ENCODE measurements around the gene IRGQ. TPM values are rescaled to one million over a fixed set of nuclear protein-coding genes. Genes with fewer than 3 reads are reported as not detected.
A peak's percentile ranks its signal among the peaks of the same experiment; 100 is the strongest.

Gene IRGQ
- total and polyA plus RNA-seq, 2 experiments from 2014 or later = 8.4 to 49.6 TPM

DNA sequence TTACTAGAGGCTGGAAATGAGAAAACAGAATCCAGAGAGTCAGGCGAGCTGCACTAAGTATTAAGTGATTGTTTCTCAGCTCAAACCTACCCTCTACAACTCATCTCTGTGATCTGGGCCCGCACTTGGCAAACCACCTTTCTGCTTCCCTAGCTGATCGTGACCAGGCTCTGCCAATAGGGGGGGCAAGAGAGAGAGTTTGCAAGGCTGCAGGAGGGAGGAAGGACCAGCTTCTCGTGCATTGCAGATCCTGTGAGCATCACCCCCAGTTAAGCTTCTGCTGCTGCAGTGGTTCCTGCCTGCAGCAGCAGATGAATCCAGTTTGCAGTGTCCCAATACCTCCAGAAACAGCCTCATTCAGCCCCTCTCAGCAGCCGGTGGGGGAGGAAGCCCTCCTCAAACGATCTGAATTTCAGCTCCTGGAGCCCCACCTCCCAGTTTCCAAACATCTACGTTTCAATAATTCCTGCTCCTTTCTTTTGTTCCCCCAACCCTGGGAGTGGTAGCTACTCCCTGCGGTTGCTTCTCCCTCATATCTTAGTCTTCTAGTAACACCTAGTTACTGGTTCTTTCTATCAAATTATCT lies 40.7 kb downstream of the IRGQ start:
- H3K4me1 ChIP-seq (ENCODE audit: insufficient read depth) = peaks cover 4% of the 10 kb centered on the region; the same call in 1 of the 2 replicates
- TF ChIP-seq, protein P1, sequence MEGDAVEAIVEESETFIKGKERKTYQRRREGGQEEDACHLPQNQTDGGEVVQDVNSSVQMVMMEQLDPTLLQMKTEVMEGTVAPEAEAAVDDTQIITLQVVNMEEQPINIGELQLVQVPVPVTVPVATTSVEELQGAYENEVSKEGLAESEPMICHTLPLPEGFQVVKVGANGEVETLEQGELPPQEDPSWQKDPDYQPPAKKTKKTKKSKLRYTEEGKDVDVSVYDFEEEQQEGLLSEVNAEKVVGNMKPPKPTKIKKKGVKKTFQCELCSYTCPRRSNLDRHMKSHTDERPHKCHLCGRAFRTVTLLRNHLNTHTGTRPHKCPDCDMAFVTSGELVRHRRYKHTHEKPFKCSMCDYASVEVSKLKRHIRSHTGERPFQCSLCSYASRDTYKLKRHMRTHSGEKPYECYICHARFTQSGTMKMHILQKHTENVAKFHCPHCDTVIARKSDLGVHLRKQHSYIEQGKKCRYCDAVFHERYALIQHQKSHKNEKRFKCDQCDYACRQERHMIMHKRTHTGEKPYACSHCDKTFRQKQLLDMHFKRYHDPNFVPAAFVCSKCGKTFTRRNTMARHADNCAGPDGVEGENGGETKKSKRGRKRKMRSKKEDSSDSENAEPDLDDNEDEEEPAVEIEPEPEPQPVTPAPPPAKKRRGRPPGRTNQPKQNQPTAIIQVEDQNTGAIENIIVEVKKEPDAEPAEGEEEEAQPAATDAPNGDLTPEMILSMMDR (conservative IDR thresholded peaks at IDR 0.05; ENCODE audit: low read depth in 2 of 2) = peak; percentile 85 to 89
- TF ChIP-seq JUNB (IDR thresholded peaks at IDR 0.05; ENCODE audit: unreplicated experiment) = no peak
- no peak overlapping the region for H2AFZ ChIP-seq
- H3K27ac ChIP-seq (ENCODE audit: low read depth) = no peak overlapping the region
- H3K9me2 ChIP-seq (ENCODE audit: insufficient read depth) = no peaks in the 10 kb centered on the region
- peak; percentile 99 for ATAC-seq
- no peaks in the 10 kb centered on the region for H3K27me3 ChIP-seq (ENCODE audit: insufficient read depth)
- no peak overlapping the region for H3K4me2 ChIP-seq
- Mint-ChIP-seq H3K27me3 (ENCODE audit: insufficient read depth, low read depth, poor library complexity) (peaks cover 5% of the 10 kb centered on the region), H3K36me3 (ENCODE audit: low read depth) (peaks cover 33% of the 10 kb centered on the region), H3K27ac (peak overlapping the region; percentile 89), H3K9me3 (no peaks in the 10 kb centered on the region), H3K4me3 (no peak overlapping the region), H3K4me1 (peaks cover 9% of the 10 kb centered on the region)
- no peaks in the 10 kb centered on the region; the same call in 1 of the 2 replicates for H3K36me3 ChIP-seq (ENCODE audit: insufficient read depth)
- no peak overlapping the region for H3K4me3 ChIP-seq
- no peaks in the 10 kb centered on the region for H3K79me2 ChIP-seq (replicated peaks; ENCODE audit: insufficient read depth)
- peak; percentile 93 for DNase-seq (ENCODE audit: low spot score)
- H4K20me1 ChIP-seq (replicated peaks; ENCODE audit: insufficient read depth) = no peaks in the 10 kb centered on the region
- H3F3A ChIP-seq (replicated peaks; ENCODE audit: low read depth) = no peaks in the 10 kb centered on the region

DNA sequence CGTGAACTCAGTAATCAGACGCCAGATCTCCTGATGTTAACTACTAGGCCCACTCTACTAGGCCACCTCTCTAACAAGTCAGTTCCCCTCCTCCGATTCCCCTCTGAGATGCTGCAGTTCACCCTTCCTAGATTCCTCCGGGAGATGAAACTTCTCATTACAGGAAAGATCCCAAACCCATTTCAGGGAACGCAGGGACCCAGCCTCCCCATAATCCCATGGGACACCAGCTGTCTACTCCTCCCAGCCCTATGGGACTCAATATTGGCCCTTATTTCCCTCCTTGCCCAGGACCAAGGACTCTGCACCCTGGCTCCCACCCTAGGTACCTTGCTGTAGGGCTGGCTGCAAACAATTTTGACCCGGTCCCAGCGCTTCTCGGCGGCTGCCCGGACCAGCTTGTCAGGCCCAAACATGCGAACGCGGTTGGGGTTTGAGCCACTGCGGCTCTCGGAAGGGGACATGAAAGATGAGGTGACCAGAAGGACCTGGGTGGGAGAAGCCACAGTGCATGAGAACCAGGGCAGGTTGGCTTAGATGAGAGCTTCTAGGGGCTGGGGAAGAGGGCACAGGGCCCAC lies 41.5 kb downstream of the IRGQ start:
- peak overlapping the region; percentile 47; the same call in 1 of the 2 replicates for H3K27ac ChIP-seq (ENCODE audit: low read depth)
- no peak overlapping the region; the same call in 2 of the 3 replicates for H3K4me3 Mint-ChIP-seq
- TF ChIP-seq ZNF114 (CRISPR knock-in tag; IDR thresholded peaks at IDR 0.05) (no peak), EZH2phosphoT487 (IDR thresholded peaks at IDR 0.05; ENCODE audit: unreplicated experiment) (no peak), EZH2 (IDR thresholded peaks at IDR 0.05; ENCODE audit: low read depth, unreplicated experiment) (no peak), JUNB (IDR thresholded peaks at IDR 0.05; ENCODE audit: unreplicated experiment) (no peak), CREB1 (CRISPR knock-in tag; IDR thresholded peaks at IDR 0.05; ENCODE audit: low read depth) (no peak), ZNF331 (CRISPR knock-in tag; IDR thresholded peaks at IDR 0.05; ENCODE audit: low read depth) (no peak)
- TF ChIP-seq, protein P2, sequence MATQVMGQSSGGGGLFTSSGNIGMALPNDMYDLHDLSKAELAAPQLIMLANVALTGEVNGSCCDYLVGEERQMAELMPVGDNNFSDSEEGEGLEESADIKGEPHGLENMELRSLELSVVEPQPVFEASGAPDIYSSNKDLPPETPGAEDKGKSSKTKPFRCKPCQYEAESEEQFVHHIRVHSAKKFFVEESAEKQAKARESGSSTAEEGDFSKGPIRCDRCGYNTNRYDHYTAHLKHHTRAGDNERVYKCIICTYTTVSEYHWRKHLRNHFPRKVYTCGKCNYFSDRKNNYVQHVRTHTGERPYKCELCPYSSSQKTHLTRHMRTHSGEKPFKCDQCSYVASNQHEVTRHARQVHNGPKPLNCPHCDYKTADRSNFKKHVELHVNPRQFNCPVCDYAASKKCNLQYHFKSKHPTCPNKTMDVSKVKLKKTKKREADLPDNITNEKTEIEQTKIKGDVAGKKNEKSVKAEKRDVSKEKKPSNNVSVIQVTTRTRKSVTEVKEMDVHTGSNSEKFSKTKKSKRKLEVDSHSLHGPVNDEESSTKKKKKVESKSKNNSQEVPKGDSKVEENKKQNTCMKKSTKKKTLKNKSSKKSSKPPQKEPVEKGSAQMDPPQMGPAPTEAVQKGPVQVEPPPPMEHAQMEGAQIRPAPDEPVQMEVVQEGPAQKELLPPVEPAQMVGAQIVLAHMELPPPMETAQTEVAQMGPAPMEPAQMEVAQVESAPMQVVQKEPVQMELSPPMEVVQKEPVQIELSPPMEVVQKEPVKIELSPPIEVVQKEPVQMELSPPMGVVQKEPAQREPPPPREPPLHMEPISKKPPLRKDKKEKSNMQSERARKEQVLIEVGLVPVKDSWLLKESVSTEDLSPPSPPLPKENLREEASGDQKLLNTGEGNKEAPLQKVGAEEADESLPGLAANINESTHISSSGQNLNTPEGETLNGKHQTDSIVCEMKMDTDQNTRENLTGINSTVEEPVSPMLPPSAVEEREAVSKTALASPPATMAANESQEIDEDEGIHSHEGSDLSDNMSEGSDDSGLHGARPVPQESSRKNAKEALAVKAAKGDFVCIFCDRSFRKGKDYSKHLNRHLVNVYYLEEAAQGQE (IDR thresholded peaks at IDR 0.05; ENCODE audit: unreplicated experiment) = no peak
- TF ChIP-seq, protein P3, sequence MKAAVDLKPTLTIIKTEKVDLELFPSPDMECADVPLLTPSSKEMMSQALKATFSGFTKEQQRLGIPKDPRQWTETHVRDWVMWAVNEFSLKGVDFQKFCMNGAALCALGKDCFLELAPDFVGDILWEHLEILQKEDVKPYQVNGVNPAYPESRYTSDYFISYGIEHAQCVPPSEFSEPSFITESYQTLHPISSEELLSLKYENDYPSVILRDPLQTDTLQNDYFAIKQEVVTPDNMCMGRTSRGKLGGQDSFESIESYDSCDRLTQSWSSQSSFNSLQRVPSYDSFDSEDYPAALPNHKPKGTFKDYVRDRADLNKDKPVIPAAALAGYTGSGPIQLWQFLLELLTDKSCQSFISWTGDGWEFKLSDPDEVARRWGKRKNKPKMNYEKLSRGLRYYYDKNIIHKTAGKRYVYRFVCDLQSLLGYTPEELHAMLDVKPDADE (IDR thresholded peaks at IDR 0.05) = no peak

More for the DNA sequence above, 41.5 kb downstream of the IRGQ start:
- H3K27me3 Mint-ChIP-seq (ENCODE audit: insufficient read depth, low read depth, poor library complexity) = peaks cover 4% of the 10 kb centered on the region
- H3K36me3 Mint-ChIP-seq (ENCODE audit: low read depth) = peaks cover 40% of the 10 kb centered on the region
- peak overlapping the region; percentile 89; the same call in 1 of the 2 replicates for H3K27ac Mint-ChIP-seq
- no peak overlapping the region for H3K4me2 ChIP-seq
- no peaks in the 10 kb centered on the region for H3K9me3 Mint-ChIP-seq
- H3K4me1 Mint-ChIP-seq = peaks cover 9% of the 10 kb centered on the region
- H3K4me3 ChIP-seq = no peak overlapping the region
- no peaks in the 10 kb centered on the region for H3K79me2 ChIP-seq (replicated peaks; ENCODE audit: insufficient read depth)
- H2AFZ ChIP-seq = no peak overlapping the region
- H3K27me3 ChIP-seq (ENCODE audit: insufficient read depth) = no peaks in the 10 kb centered on the region
- no peaks in the 10 kb centered on the region for H3F3A ChIP-seq (replicated peaks; ENCODE audit: low read depth)
- ATAC-seq (no peak), DNase-seq (ENCODE audit: low spot score) (no peak)
- H4K20me1 ChIP-seq (replicated peaks; ENCODE audit: insufficient read depth) = no peaks in the 10 kb centered on the region
- H3K36me3 ChIP-seq (ENCODE audit: insufficient read depth) = no peaks in the 10 kb centered on the region; the same call in 1 of the 2 replicates
- H3K9me2 ChIP-seq (ENCODE audit: insufficient read depth) = no peaks in the 10 kb centered on the region
- H3K4me1 ChIP-seq (ENCODE audit: insufficient read depth) = peaks cover 4% of the 10 kb centered on the region; the same call in 1 of the 2 replicates
